ENCODE measurements around the gene BORA.
"Not testable (repeated sequence)": the region's sequence is repeated elsewhere in the genome, so short reads cannot be mapped to it uniquely, and the experiment has no call there.

BORA gene

DNA sequence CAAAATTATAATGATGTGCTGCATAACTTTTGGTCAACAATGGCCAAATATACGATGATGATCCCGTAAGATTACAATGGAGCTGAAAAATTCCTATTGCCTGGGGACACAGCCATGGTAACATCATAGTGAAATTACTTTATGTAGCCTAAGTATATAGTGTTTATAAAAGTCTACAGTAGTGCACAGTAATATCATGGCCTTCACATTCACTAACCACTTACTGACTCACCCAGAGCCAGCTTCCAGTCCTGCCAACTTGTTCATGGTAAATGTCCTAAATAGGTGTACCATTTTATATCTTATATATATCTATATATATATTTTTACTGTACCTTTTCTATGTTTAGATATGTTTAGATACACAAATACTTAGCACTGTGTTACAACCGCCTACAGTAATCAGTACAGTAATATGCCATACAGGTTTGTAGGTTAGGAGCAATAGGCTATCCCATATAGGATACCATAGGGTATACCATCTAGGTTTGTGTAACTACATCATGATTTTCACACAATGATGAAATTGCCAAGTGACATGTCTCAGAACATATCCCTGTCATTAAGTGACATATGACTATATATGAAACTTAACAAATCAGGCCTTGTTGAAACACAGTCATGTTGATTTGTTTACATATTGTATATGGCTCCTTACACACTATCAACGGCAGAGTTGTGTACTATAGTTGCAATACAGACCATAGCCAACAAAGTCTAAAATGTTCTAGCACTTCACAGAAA lies 30.2 kb downstream of the BORA start:
- no peak for DNase-seq (ENCODE audit: low read depth in 2 of 2)
- no peak overlapping the region for H3K4me3 ChIP-seq (replicated peaks in 1 of 2; ENCODE audit: low read depth in 2 of 2, low read length in 2 of 2)
- TF ChIP-seq CTCF (IDR thresholded peaks at IDR 0.05; ENCODE audit: low read depth, low read length), result no peak

GRCh38 chr13:72760189-72760588 lies 32.5 kb downstream of the BORA start:
- no peak overlapping the region for H3K4me3 ChIP-seq (replicated peaks in 1 of 2; ENCODE audit: low read depth in 2 of 2, low read length in 2 of 2)
- DNase-seq (ENCODE audit: low read depth in 2 of 2), result no peak
- TF ChIP-seq CTCF (IDR thresholded peaks at IDR 0.05; ENCODE audit: low read depth, low read length), result no peak

DNA sequence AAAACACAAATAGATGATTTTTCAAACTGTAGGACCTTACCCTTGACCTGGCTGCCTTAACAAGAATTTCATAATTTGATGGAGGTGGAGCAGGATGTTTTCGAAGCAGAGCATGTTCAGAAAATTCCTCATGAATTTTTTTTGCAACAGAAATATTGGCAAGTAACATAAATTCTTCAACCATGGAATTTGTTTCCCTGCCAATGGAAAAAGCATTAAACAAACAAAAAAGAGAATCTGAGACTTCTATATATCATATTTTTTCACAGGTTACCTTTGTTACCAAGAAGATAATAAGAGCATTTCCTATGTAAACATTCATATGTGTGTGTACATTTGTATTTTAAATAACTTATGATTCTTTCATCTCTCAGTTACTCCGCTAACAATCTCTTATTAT lies 35.7 kb downstream of the BORA start:
- DNase-seq (ENCODE audit: low read depth in 2 of 2), result peak; percentile 9 to 56
- no peak for TF ChIP-seq CTCF (IDR thresholded peaks at IDR 0.05; ENCODE audit: low read depth, low read length)
- no peak overlapping the region for H3K4me3 ChIP-seq (replicated peaks in 1 of 2; ENCODE audit: low read depth in 2 of 2, low read length in 2 of 2)

GRCh38 chr13:72774019-72774418 lies 46.3 kb downstream of the BORA start:
- TF ChIP-seq CTCF (IDR thresholded peaks at IDR 0.05; ENCODE audit: low read depth, low read length), result no peak
- DNase-seq (ENCODE audit: low read depth in 2 of 2), result peak; percentile 35 to 59

DNA sequence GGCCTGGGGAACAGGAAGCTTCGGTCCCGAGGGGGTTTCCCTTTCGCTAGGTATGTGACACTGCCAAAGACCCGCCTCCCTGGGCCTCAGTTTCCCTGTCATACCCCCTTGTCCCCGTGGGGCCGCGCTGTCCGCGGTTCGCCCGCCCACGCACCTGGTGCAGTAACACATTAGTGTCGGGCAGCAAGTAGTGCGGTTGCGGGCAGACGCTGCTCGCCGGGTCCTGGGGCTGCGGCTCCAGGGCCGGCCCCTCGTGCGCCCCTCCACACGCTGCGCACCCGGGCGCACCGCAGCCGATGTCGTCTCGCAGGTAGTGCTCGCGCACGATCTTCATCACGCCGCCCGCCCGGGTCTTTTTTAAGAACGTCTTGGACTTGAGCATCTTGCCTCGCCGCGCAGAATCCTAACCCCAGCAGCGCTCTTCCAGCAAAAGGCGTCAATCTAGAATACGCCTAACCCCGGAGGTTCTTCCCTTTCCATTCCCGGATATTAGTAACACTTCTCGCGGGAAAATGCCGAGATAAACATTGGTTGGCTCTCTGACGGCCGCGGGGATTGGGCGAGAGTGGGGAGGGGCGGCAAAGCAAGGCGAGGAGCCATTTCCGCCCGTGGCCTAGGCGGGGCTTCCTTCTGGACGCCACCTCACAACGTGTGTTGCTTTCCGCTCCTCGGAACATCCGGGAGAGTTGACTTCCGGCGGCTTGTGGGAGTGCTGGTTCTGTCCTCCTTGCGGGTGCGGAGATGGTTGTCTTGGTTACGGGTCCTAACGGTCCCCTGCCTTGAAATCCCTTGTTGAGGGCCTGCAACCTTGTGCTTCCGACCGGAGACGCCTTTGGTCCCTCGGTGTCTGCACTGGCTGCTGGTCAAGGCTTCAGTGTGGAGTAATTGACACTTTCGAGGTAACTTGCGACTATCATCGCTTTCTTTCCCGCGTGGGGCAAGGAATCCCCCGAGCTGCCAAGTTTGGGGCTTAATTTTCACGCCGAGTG lies 54.0 kb downstream of the BORA start, which contains the start of the genes DIS3 and PIBF1:
Gene DIS3, minus strand, starts transcription at position 450 of the 989 bp plus-strand sequence. Its CDS starts 68 bp downstream, at position 382.
Gene PIBF1, plus strand, starts transcription at position 683 of the 989 bp plus-strand sequence. CDS start 1,337 bp downstream, outside the sequence.
- peak; percentile 98 to 99 for DNase-seq (ENCODE audit: low read depth in 2 of 2)
- no peak for TF ChIP-seq CTCF (IDR thresholded peaks at IDR 0.05; ENCODE audit: low read depth, low read length)

More at GRCh38 chr13:72774019-72774418, 46.3 kb downstream of the BORA start:
- no peak overlapping the region for H3K4me3 ChIP-seq (replicated peaks in 1 of 2; ENCODE audit: low read depth in 2 of 2, low read length in 2 of 2)

GRCh38 chr13:72782717-72783116 lies 55.0 kb downstream of the BORA start:
- peak overlapping the region; percentile 85 to 95 for H3K4me3 ChIP-seq (replicated peaks in 1 of 2; ENCODE audit: low read depth in 2 of 2, low read length in 2 of 2)
- no peak for TF ChIP-seq CTCF (IDR thresholded peaks at IDR 0.05; ENCODE audit: low read depth, low read length)
- DNase-seq (ENCODE audit: low read depth in 2 of 2), result peak; percentile 42 to 49

More for the DNA sequence above, 54.0 kb downstream of the BORA start, which contains the start of the genes DIS3 and PIBF1:
- H3K4me3 ChIP-seq (replicated peaks in 1 of 2; ENCODE audit: low read depth in 2 of 2, low read length in 2 of 2), result peak within 1 kb of the TSS; percentile 85 to 95

GRCh38 chr13:72784679-72785078 lies 57.0 kb downstream of the BORA start:
- DNase-seq (ENCODE audit: low read depth in 2 of 2), result not testable (repeated sequence)

More at GRCh38 chr13:72784679-72785078, 57.0 kb downstream of the BORA start:
- not testable (repeated sequence) for H3K4me3 ChIP-seq (replicated peaks in 1 of 2; ENCODE audit: low read depth in 2 of 2, low read length in 2 of 2)

All from cardiac fibroblast (primary cell).